BJ (cell line): Measurements from ENCODE around the gene FAM149B1. TPM values are rescaled to one million over a fixed set of nuclear protein-coding genes. Genes with fewer than 3 reads are reported as not detected.

ENCODE experiments used
- CTCF ChIA-PET: fragments of 350-600 bp; formaldehyde crosslinking; extraction: SDS; loops from one replicate; lab custom pipeline; 2021; ENCODE audit warnings: antibody characterized with exemption, inconsistent platforms; lab: Yijun Ruan, JAX
- POLR2A ChIA-PET: fragments of 300-600 bp; sonication (Branson Sonifier 250); formaldehyde crosslinking; extraction: SDS; loops from one replicate; lab custom pipeline; 2021; ENCODE audit warnings: antibody characterized with exemption; lab: Charles Lee
- DNase-seq: peaks from one replicate; pipeline ENCODE4 v3.0.0-alpha.2; 2011; ENCODE audit warnings: low read depth
- H3K27me3 ChIP-seq: 2 replicates; pipeline ENCODE4 v1.6.0; 2011; ENCODE audit warnings: low read length; ENCODE audit not compliant: control insufficient read depth, insufficient read depth
- H3K36me3 ChIP-seq: 2 replicates; pipeline ENCODE4 v1.5.1; 2011; ENCODE audit warnings: low read length; ENCODE audit not compliant: control insufficient read depth, insufficient read depth
- H3K4me3 ChIP-seq: 2 replicates; pipeline ENCODE4 v1.5.1; 2011; ENCODE audit warnings: low read depth, mild to moderate bottlenecking, control low read depth, low read length
- CTCF ChIP-seq: IDR thresholded peaks from 2 replicates; pipeline ENCODE4 v1.5.1; 2011; ENCODE audit warnings: low read depth, mild to moderate bottlenecking, control low read depth, inconsistent platforms, low read length, moderate library complexity; ENCODE audit not compliant: insufficient read depth
- polyA plus RNA-seq: library from polyadenylated mRNA; depleted of rRNA; stranded (reverse); fragments of >200 nt; gene quantifications from 2 replicates; pipeline ENCODE4 v1.2.3, GENCODE V29; 2011

FAM149B1 gene
- polyA plus RNA-seq, 1 experiment = 33.0 TPM

- H3K27me3 ChIP-seq = no peaks in the 10 kb centered on the region
- CTCF ChIA-PET = interaction anchor here (1.0 kb wide), 1 partner anchor 32 kb away, joined by 3 read pairs; no protein-coding TSS in a partner anchor
- H3K36me3 ChIP-seq = no peaks in the 10 kb centered on the region
- H3K4me3 ChIP-seq = no peak overlapping the region
- TF ChIP-seq CTCF = no peak
- POLR2A ChIA-PET = no interaction called here
- no peak for DNase-seq
Measured at GRCh38 chr10:73190188-73190587, 22.3 kb downstream of the FAM149B1 start.

- H3K4me3 ChIP-seq = no peak overlapping the region
- DNase-seq = no peak
- no peaks in the 10 kb centered on the region for H3K36me3 ChIP-seq
- ChIA-PET CTCF (no interaction called here), POLR2A (no interaction called here)
- H3K27me3 ChIP-seq = no peaks in the 10 kb centered on the region
- no peak for TF ChIP-seq CTCF
Measured at GRCh38 chr10:73205081-73205480, 37.2 kb downstream of the FAM149B1 start.

GRCh38 chr10:73205890-73206289, 38.0 kb downstream of the FAM149B1 start:
- DNase-seq = no peak
- Histone ChIP-seq H3K36me3 (no peaks in the 10 kb centered on the region), H3K27me3 (no peaks in the 10 kb centered on the region), H3K4me3 (no peak overlapping the region)
- TF ChIP-seq CTCF = no peak
- ChIA-PET CTCF (no interaction called here), POLR2A (no interaction called here)

GRCh38 chr10:73206385-73206784, 38.5 kb downstream of the FAM149B1 start:
- CTCF ChIA-PET = interaction anchor here (0.6 kb wide), 1 partner anchor 9 kb away, joined by 3 read pairs; no protein-coding TSS in a partner anchor
- no peak for TF ChIP-seq CTCF
- H3K36me3 ChIP-seq = no peaks in the 10 kb centered on the region
- POLR2A ChIA-PET = no interaction called here
- no peaks in the 10 kb centered on the region for H3K27me3 ChIP-seq
- H3K4me3 ChIP-seq = no peak overlapping the region
- DNase-seq = no peak

- TF ChIP-seq CTCF = no peak
- Histone ChIP-seq H3K36me3 (no peaks in the 10 kb centered on the region), H3K4me3 (no peak overlapping the region), H3K27me3 (no peaks in the 10 kb centered on the region)
- ChIA-PET POLR2A (no interaction called here), CTCF (interaction anchor here (1.7 kb wide), 1 partner anchor 10 kb away, joined by 4 read pairs; no protein-coding TSS in a partner anchor)
- no peak for DNase-seq
Measured at GRCh38 chr10:73207883-73208282, 40.0 kb downstream of the FAM149B1 start.
